GM21381 (cell line): Measurements from ENCODE around the gene NUP214.
"Not testable (repeated sequence)": the region's sequence is repeated elsewhere in the genome, so short reads cannot be mapped to it uniquely, and the experiment has no call there.

Source experiments
- ATAC-seq: cut with Tn5 transposase; IDR thresholded peaks from one replicate; pipeline ENCODE4 v1.9.1; 2021; ENCODE audit warnings: mild to moderate bottlenecking, moderate library complexity; ENCODE audit not compliant: unreplicated experiment

Gene NUP214

DNA sequence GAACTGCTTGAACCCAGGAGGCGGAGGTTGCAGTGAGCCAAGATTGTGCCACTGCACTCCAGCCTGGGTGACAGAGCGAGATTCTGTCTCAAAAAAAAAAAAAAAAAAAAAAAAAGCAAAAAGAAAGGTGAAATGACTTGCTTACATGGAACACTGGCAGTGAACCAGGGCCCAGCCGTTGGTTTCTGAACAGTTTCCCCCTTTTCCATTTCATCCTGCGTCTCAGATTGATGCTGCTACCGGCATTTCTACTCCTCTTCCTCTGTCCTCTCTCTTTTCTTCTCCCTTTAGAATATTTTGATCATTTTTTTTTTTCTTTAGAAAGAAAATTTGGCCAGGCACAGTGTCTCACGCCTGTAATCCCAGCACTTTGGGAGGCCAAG, 10.0 kb upstream of the NUP214 start:
- not testable (repeated sequence) for ATAC-seq

DNA sequence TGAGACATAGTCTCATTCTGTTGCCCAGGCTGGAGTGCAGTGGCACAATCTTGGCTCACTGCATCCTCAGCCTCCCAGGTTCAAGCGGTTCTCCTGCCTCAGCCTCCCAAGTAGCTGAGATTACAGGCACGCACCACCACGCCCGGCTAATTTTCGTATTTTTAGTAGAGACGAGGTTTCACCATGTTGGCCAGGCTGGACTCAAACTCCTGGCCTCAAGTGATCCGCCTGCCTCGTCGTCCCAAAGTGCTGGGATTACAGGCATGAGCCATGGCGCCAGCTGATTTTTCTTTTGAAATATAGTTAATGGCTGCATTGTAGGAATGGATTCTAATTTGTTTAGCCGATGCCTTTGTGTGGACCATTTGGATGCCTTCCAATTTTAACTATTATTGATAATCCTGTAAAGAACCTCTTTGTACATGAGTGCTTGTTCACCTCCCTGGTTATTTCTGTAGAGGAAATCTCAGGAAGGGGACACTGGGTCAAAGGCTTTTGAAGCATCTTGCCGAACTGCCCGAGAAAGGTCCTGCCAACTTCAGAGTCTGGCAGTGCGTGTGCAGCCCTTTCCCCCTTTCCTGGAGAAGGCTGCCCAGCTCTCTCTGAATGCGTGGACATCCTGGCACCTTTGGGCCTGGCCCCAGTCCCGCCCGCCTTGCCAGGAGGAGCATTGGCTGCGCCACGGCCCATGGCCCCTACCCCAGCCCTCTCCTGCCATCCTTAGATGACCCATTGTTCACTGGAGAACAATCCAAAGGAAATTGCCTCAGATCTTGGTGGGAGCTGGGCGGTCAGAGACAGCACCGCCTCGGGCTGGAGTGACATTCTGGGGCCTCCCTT, 8.9 kb upstream of the NUP214 start:
- no peak for ATAC-seq

DNA sequence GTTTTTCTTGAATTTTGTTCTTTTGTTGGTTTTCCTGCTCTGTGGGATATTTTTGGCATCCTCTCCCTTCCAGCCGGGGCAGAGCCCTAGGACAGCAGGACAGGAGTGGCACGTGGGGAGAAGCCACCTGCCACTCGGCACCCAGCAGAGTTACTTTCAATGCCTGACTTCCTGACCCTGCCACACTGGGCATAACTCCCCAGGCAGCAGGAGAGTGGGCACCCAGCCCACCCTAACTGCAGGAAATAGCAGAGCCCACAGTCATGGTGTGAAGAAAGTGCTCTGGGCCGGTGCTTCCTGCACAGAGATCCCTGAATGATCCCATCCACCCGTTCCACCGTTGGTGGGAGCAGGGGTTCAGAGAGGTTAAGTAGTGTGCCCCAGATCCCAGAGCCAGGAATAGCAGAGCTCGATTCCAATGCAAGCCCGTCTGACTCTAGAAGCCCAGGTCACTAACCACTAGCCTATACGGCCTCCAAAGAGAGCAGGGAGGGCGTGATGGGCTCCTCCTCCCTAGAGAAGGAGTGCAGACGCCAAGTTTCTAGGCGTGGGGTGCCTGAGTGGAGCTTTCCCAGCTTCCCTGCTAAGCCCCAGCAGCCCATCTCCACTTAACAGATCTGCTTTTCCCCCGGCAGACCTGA, 8.1 kb upstream of the NUP214 start:
- no peak for ATAC-seq

DNA sequence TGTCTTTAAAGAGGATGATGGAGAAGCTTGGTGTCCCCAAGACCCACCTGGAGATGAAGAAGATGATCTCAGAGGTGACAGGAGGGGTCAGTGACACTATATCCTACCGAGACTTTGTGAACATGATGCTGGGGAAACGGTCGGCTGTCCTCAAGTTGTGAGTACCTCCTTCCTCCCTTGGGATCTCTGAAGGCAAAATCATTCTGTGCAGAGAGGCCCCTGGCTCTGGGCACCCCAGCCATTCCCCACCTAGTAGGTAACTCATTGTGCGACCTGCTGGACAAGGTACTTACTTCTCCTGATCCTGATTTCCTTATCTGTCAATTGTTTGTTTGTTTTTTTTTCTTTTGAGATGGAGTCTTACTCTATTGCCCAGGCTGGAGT, 7.6 kb upstream of the NUP214 start:
- no peak for ATAC-seq

DNA sequence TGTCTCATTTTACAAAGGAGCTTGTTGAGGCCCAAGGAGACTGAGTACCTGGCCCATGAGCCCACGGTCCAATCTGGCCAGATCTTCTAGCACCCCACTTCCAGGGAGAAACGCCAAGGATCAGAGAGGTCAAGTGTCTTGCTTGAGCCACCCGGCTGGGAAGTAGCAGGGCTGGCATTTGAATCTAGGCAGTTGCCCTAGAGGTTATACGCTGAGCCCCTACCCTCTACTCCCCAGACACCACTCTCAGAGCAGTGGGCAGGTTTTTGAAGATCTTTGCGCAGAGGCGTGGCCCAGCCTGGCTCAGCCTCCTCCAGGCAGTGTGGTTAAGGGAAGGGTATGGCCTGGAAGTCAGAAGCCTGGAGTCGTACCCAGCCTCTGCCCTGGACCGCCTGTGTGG, 5.8 kb upstream of the NUP214 start:
- no peak for ATAC-seq

DNA sequence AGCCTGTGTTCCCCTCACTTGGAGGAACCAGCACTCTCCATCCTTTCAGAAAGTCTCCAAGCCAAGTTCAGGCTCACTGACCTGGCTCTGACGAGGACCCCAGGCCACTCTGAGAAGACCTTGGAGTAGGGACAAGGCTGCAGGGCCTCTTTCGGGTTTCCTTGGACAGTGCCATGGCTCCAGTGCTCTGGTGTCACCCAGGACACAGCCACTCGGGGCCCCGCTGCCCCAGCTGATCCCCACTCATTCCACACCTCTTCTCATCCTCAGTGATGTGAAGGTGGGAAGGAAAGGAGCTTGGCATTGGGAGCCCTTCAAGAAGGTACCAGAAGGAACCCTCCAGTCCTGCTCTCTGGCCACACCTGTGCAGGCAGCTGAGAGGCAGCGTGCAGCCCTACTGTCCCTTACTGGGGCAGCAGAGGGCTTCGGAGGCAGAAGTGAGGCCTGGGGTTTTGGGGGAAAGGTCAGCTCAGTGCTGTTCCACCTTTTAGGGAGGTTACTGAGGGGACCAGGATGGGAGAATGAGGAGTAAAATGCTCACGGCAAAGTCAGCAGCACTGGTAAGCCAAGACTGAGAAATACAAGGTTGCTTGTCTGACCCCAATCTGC, 4.7 kb upstream of the NUP214 start:
- ATAC-seq = no peak

DNA sequence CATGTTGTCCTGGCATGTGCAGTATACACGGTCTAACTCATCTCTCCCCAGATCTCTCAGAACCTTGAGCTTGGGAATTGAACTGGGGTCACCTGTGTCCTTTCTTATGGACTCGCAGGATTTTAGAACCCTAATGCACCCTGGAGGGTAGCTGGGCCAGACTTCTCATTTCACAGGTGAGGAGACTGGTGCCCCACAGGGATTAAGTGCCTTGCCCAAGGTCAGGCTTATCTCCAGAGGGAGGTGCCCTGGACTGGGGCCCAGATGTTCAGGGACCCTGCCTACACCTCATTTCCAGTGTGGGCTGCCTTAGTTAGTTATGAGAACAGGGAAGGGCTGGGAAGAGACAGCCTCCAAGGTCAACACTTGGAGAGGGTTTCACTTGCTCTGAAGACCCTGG, 4.0 kb upstream of the NUP214 start:
- ATAC-seq = no peak

DNA sequence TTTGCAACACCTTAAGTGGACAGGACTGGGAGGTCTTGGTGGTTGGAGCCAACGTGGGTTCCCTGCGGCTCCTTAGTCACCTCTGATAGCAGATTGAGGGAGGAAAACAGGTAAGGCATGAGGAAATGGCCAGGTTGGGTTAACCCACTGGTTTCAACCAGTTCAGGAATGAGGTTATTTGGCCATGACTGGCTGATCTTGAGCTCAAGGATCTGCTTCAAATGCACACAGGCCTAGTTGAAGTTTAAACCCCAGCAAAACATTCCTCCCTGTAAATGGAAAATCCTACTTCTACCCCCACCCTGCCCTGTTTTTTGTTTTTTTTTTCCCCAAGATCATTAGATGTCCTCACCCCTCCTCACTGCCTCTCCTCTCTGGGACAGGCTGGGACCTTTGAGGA, 3.2 kb upstream of the NUP214 start:
- no peak for ATAC-seq

DNA sequence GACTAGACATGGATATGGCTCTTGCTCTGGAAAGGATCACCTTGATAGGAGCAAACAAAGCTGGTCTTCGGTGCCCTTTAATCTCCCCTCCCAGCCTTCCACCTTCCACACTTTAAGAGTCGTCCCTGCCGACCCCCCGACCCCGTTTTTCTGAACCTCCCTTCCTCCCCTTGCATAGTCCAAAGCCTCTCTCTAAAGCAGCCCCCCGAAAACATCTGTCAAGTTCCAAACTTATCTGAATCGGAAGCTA, 423 bp upstream of the NUP214 start:
- no peak for ATAC-seq

DNA sequence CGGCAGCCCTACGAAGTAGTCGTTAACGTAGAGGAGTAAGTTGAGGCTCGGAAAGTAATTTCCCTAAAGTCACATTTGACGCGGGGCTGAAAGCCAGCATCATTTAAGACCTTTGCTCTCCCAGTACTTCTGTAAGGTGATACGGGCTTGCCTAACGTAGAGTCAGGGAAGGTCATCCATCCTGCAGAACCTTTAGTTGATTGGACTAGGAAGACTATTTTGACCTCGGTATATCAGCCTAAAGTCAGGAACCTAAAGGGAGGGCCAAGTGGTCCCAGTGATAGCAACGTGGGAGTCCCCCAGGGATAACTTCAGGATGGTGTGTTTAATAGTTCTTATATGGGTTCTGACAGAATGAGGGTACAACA, 657 bp downstream of the NUP214 start:
- no peak for ATAC-seq

DNA sequence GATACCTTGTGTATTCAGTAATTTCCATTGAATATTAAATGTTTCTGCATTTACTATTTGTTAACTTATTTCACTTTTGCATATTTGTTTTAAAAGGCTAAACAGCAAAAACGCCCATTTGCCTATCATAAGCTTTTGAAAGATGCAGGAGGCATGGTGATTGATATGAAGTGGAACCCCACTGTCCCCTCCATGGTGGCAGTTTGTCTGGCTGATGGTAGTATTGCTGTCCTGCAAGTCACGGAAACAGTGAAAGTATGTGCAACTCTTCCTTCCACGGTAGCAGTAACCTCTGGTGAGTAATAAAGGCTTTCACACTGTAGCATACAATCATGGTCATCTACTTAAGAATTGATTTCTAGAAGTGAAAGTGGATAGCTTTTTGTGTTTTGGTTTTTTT, 3.8 kb downstream of the NUP214 start:
- ATAC-seq = no peak

DNA sequence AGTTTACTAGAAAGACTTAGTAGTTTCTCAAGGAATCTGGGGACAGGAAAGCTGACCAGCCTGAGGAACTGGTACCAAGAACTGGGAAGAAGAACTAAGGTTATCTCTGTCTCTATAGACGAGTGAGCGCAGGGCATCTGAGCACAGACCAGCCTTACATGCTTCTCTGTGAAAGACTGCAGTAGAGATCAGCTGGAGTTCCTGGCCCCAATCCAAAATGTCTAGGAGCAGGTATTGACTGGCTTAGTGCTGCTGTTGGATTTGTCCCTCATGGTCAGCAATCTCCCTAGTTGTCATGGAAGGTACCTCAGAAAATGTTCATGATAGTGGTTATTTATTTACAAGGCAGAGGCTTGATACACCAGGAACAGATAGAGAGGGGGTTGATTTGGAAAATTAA, 13.3 kb downstream of the NUP214 start:
- ATAC-seq = no peak

DNA sequence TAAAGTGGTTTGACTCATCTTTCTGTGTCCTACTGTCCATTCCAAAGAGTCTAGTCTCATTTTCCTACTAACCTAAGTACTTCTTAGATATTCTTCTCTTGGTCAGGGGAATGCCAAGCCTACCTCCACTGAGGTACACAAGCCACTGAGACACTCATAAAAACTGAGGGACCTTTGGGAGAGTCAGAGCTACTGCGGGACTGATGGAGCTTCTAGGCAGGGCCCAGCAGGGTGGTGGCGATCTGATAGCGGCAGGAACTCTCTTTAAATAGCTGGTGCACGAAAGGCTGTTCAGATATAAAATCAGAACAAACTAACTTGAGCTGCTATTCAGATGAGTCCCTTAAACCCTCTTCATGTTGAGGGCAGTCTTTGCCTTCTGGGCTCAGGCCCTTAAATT, 14.7 kb downstream of the NUP214 start:
- no peak for ATAC-seq

DNA sequence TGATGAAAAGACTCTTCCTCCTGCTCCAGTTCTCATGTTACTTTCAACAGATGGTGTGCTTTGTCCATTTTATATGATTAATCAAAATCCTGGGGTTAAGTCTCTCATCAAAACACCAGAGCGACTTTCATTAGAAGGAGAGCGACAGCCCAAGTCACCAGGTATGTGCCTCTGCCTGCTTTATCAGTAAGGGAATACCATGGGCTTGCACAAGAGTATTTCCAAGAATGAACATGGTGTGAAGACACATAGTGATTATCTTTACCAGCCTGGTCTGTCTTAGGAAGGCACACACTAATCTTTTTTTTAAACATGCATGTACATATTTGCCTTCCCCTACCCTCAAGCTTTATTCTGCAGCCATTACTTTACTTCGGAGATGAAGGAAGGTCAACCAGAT, 15.2 kb downstream of the NUP214 start:
- ATAC-seq = no peak

DNA sequence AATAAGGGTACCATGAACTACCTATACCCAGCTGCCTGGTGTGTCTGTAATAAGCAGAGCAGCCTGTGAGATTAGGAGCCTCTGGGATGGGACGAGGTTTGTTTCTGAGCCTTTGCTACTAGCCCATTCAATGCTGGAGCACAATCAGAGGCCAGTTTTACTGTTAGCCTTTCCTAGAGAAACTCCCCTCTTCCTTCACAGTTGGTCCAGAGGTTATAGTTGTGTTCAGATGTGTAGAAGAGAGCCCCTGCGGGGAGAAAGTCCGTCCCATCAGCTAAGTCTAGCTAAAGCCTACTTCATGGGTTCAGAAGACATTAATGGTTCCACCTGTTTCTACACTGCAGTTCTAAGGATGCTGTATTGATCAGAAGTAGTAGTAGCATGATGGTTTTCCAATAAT, 16.8 kb downstream of the NUP214 start:
- no peak for ATAC-seq

DNA sequence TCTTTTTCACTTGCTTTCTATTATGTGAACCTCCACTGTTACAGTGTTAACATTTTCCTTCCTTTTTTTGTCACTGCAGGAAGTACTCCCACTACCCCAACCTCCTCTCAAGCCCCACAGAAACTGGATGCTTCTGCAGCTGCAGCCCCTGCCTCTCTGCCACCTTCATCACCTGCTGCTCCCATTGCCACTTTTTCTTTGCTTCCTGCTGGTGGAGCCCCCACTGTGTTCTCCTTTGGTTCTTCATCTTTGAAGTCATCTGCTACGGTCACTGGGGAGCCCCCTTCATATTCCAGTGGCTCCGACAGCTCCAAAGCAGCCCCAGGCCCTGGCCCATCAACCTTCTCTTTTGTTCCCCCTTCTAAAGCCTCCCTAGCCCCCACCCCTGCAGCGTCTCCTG, 18.8 kb downstream of the NUP214 start:
- ATAC-seq = no peak

DNA sequence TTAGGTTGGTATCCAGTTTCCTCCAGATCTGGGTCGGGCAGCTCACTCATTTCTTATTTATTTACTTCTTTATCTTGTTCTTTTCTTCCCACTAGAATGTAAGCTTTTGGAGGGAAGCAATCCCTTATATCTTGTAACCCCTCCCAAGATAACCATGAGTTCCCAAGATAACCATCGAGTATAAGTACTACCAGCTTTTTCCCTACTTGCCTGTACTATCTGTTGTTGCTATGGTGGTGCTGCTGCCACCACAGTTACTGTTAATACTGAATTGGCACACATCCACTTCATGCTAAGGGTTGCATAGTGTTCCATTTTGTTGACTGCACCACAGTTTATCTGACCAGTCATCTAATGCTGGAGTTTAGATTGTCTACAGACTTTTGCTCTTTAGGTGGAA, 19.9 kb downstream of the NUP214 start:
- no peak for ATAC-seq

DNA sequence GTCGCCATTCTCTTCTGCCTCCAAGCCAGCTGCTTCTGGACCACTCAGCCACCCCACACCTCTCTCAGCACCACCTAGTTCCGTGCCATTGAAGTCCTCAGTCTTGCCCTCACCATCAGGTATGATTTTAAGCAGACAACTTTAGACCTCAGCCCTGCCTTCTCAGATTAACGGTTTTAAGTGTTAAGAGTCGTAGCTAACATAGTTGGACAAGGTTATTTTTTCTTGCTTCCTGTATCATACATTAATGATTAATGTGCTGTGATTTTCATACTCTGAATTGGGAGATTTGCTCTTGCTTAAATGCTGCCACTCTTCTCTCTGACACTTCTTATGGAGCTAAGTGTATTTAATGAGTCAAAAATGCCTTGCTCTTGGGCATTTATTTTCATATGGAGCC, 20.8 kb downstream of the NUP214 start:
- ATAC-seq = no peak

DNA sequence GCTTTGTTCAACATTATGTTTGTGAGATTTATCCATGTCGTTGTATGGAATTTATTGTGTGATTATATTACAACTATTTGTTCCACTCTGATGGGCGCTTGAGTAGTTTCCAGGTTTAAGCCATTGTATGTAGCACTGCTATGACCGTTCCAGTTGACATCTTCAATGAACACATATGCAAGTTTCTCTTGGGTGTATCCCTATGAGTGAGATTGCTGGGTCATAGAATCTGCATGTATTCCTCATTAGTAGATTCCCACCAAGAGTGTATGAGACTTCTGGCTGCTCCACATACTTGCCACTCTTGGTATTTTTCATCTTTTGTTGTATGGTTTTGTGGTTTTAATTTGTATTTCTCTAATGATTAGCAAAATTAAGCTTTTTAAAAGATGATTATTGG, 22.9 kb downstream of the NUP214 start:
- no peak for ATAC-seq

DNA sequence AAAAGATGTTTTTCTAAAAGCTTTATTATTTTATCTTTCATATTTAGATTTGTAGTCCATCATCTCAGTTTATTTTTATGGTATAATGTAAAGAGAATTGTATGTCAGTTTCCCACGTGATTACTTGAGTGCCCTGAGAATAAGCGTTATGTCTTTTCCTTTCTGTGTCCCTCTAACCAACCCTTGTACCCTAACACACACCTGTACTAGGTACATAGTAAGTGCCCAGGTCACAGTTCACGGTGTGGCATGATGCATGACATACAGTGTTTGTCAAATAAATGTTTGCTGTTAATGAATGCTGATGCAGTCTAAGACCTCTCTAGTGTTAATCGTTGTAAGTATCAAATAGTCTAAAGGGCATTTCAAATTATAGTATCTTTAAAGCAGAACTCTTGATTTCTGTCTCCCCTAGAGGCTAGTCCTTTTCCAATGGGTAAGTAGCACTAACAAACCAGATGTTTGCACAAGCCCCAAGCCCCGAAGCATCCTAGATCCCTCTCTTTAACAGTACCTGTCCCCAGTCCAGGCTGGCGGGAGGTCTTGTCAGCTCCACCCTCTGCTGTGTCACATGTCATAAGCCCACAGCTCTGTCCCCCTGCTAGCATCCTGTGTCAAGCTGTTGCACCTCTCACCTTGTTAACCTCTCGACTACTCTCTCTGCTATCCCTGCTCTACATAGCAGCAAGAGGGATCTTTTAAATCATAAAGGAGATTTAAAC, 23.7 kb downstream of the NUP214 start:
- ATAC-seq = no peak

DNA sequence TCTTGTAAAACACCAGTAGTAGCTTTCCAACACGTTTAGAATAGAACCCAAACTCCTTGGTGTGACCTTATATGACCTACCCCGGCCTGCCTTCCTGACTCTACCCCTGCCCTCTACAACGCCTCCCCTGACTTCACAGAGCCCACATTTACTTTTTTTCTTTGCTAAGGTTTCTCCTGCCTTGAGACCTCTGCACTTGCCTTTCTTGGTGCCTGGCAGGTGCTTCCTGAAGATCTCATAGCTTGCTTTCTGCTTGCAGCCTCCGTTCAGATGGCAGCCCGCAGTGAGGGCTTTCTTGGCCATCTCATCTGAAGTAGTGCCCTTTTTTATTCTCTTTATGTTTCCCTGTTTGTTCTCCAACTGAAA, 24.3 kb downstream of the NUP214 start:
- ATAC-seq = no peak

DNA sequence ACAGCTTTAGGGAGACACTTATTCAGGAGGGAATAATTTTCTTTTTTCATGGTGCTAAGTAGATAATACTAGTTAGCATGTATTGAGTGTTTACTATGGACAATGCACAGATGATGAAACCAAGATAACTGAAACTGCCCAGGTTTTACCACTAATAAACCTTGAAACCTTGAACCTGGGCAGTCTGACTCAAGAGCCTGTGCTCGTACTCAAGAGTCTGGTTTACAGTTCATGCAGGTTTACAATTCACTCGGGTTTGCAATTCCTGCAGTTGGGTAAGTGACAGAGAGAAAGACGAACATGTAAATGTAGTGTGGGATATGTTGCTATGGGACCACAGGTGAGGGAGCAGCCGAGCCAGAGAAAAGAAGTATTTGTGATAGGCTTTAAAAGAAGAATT, 28.2 kb downstream of the NUP214 start:
- no peak for ATAC-seq
